ENCODE data around the gene DGKH. TPM values are rescaled to one million over a fixed set of nuclear protein-coding genes. Genes with fewer than 3 reads are reported as not detected.

Gene DGKH
- total RNA-seq, 6 donors from 2014 or later, result 9.6 to 33.2 (median 17.4) TPM

DNA sequence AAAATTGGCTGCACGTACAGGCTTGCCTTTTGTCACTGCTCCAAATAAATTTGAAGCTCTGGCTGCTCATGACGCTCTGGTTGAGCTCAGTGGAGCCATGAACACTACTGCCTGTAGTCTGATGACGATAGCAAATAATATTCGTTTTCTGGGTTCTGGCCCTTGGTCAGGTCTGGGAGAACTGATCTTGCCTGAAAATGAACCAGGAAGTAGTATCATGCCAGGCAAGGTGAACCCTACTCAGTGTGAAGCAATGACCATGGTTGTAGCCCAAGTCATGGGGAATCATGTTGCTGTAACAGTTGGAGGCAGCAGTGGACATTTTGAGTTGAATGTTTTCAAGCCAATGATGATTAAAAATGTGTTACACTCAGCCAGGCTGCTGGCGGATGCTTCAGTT lies 207.4 kb downstream of the DGKH start:
- no peak for TF ChIP-seq POLR2A (IDR thresholded peaks at IDR 0.05)
- TF ChIP-seq EP300 (IDR thresholded peaks at IDR 0.05), result no peak
- TF ChIP-seq POLR2AphosphoS5 (IDR thresholded peaks at IDR 0.05), result no peak
- TF ChIP-seq, protein P1, sequence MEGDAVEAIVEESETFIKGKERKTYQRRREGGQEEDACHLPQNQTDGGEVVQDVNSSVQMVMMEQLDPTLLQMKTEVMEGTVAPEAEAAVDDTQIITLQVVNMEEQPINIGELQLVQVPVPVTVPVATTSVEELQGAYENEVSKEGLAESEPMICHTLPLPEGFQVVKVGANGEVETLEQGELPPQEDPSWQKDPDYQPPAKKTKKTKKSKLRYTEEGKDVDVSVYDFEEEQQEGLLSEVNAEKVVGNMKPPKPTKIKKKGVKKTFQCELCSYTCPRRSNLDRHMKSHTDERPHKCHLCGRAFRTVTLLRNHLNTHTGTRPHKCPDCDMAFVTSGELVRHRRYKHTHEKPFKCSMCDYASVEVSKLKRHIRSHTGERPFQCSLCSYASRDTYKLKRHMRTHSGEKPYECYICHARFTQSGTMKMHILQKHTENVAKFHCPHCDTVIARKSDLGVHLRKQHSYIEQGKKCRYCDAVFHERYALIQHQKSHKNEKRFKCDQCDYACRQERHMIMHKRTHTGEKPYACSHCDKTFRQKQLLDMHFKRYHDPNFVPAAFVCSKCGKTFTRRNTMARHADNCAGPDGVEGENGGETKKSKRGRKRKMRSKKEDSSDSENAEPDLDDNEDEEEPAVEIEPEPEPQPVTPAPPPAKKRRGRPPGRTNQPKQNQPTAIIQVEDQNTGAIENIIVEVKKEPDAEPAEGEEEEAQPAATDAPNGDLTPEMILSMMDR (IDR thresholded peaks at IDR 0.05), result no peak
- H3K4me1 ChIP-seq, result no peaks in the 10 kb centered on the region
- ATAC-seq (ENCODE audit: low FRiP score in 2 of 2) (no peak), DNase-seq (no peak)
- H3K27me3 ChIP-seq, result no peaks in the 10 kb centered on the region
- H3K4me3 ChIP-seq, result no peak overlapping the region
- 79 to 82% methylated on average over 5 of the region's 5 CpGs for WGBS, 2 donors
- H3K9me3 ChIP-seq, result no peaks in the 10 kb centered on the region
- no peak overlapping the region for H3K27ac ChIP-seq
- no peaks in the 10 kb centered on the region for H3K36me3 ChIP-seq

DNA sequence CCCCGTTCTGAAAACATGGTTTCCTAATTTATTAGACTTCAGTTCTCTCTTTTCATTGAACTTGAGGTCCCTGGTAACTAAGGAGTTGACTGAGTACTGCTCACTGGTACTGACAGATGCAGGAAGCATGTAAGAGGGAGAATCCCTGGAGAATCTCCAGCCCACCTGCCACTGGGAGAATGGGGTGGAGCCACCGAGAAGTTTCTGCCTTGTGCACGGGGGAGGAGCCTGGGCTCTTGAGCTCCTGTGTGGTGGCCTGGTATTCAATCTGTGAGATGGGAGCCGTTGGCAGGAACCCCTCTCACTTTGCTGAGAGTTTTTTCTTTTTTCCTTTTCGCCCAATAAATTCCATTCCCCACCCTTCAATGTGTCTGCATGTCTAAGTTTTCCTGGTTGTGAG lies 210.3 kb downstream of the DGKH start:
- Histone ChIP-seq H3K27me3 (no peaks in the 10 kb centered on the region), H3K4me1 (no peaks in the 10 kb centered on the region), H3K4me3 (no peak overlapping the region), H3K36me3 (no peaks in the 10 kb centered on the region), H3K27ac (no peak overlapping the region), H3K9me3 (no peaks in the 10 kb centered on the region)
- no peak for ATAC-seq (ENCODE audit: low FRiP score in 2 of 2)
- TF ChIP-seq POLR2A (IDR thresholded peaks at IDR 0.05) (no peak), POLR2AphosphoS5 (IDR thresholded peaks at IDR 0.05) (no peak), EP300 (IDR thresholded peaks at IDR 0.05) (no peak)
- TF ChIP-seq, protein P1 (IDR thresholded peaks at IDR 0.05), result no peak
- no peak for DNase-seq
- WGBS, 2 donors, result 80 to 85% methylated on average over 5 of the region's 5 CpGs

DNA sequence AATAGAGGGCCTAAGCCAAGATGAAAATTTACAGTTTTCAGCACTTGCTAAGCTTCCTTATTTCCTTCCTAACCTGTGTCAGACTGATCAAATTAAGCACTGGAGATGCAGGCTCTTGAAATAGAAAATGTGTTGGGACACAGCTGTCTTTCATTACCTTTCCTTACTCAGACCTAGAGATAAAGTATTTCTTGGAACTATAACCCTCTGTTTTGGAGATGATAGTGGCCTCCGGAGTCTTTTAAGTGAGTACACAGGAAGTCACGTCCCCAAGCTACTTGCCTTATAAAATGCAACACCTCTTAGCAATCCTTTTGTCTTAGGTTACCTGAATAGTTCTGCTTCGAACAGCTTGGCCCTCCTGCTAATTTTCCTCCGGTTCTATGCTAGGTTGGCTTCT lies 211.1 kb downstream of the DGKH start:
- Histone ChIP-seq H3K4me3 (no peak overlapping the region), H3K27ac (no peak overlapping the region), H3K27me3 (no peaks in the 10 kb centered on the region), H3K9me3 (no peaks in the 10 kb centered on the region), H3K36me3 (no peaks in the 10 kb centered on the region), H3K4me1 (no peaks in the 10 kb centered on the region)
- TF ChIP-seq EP300 (IDR thresholded peaks at IDR 0.05) (no peak), POLR2A (IDR thresholded peaks at IDR 0.05) (no peak), POLR2AphosphoS5 (IDR thresholded peaks at IDR 0.05) (no peak)
- TF ChIP-seq, protein P1 (IDR thresholded peaks at IDR 0.05), result no peak
- DNase-seq (no peak), ATAC-seq (ENCODE audit: low FRiP score in 2 of 2) (no peak)
- 92 to 95% methylated on average over 4 of the region's 4 CpGs for WGBS, 2 donors

DNA sequence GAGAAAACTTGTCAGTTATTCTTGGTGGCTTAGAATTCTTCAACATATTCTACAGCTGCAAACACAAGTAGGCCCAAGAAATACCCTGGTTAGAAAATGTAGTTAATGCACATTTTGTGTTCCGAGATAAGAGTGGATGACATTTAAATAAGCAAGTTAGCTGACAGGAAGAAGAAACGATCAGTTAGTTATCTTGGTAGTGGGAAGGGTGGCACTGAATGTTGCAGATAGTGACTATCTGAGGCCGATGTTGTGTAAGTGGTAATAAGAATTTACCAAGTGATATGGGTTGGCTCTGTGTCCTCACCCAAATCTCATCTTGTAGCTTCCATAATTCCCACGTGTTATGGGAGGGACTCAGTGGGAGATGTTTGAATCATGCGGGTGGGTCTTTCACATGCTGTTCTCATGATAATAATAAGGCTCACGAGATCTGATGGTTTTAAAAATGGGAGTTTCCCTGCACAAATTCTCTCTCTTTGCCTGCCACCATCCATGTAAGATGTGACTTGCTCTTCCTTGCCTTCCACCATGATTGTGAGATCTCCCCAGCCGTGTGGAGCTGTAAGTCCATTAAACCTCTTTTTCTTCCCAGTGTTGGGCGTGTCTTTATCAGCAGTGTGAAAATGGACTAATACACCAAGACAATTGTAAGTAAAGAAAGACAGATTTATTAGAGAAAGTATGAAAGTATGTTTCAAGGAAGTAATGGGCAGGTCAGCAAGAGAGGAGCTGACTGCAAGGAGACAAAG lies 212.6 kb downstream of the DGKH start:
- WGBS, 2 donors, result 77 to 94% methylated on average over 8 of the region's 8 CpGs
- Histone ChIP-seq H3K4me1 (no peaks in the 10 kb centered on the region), H3K27me3 (no peaks in the 10 kb centered on the region), H3K36me3 (no peaks in the 10 kb centered on the region), H3K9me3 (no peaks in the 10 kb centered on the region), H3K27ac (no peak overlapping the region), H3K4me3 (no peak overlapping the region)
- ATAC-seq (ENCODE audit: low FRiP score in 2 of 2) (no peak), DNase-seq (no peak)
- TF ChIP-seq EP300 (IDR thresholded peaks at IDR 0.05), result no peak
- TF ChIP-seq, protein P1 (IDR thresholded peaks at IDR 0.05), result no peak
- TF ChIP-seq POLR2A (IDR thresholded peaks at IDR 0.05), result no peak
- TF ChIP-seq POLR2AphosphoS5 (IDR thresholded peaks at IDR 0.05), result no peak

DNA sequence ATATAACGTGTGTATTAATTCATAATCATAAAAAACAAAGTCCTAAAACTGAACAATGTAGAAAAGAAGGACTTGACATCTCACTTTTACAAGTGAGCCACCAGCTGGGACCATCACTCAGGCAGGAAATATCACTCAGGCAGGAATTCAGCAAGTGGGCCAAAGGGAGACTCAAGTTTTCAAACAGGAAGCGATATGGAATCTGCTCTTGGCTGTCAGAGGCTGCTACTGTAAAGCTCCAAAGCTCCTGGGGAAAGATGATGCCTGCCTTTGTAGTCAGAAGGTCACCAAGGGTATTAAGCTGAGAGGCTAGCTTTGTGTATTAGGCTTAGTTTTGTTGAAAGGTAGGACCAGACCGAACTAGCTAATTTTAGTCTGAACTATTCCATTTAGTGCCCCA lies 218.0 kb downstream of the DGKH start:
- WGBS, 2 donors, result 52 to 56% methylated on average over 3 of the region's 3 CpGs
- H3K4me1 ChIP-seq, result peaks cover 4 to 12% (median 8%) of the 10 kb centered on the region in 4 donors
- no peak overlapping the region for H3K4me3 ChIP-seq
- ATAC-seq (ENCODE audit: low FRiP score in 2 of 2), result no peak
- H3K27me3 ChIP-seq, result no peaks in the 10 kb centered on the region
- no peaks in the 10 kb centered on the region for H3K9me3 ChIP-seq
- no peak for DNase-seq
- TF ChIP-seq POLR2AphosphoS5 (IDR thresholded peaks at IDR 0.05) (no peak), EP300 (IDR thresholded peaks at IDR 0.05) (no peak), POLR2A (IDR thresholded peaks at IDR 0.05) (no peak)
- TF ChIP-seq, protein P1 (IDR thresholded peaks at IDR 0.05), result no peak
- H3K27ac ChIP-seq, result no peak overlapping the region
- H3K36me3 ChIP-seq, result no peaks in the 10 kb centered on the region

Data from upper lobe of left lung (tissue), 6 donors.